A673 (cell line): ENCODE data around the gene EMILIN2. TPM values are rescaled to one million over a fixed set of nuclear protein-coding genes. Genes with fewer than 3 reads are reported as not detected.

Experiments used
- BruUV-seq: library from RNA; stranded (reverse); fragments of 400-500 nt; replicated peaks from 2 replicates; lab custom pipeline; 2021; lab: Mats Ljungman, UMichigan
- CTCF ChIA-PET: fragments of 300-600 bp; sonication (Branson Sonifier 250); formaldehyde crosslinking; loops from one replicate; lab custom pipeline; 2022; ENCODE audit warnings: antibody characterized with exemption; lab: Charles Lee
- POLR2A ChIA-PET: fragments of 300-600 bp; sonication (Branson Sonifier 250); formaldehyde crosslinking; loops from one replicate; lab custom pipeline; 2022; ENCODE audit warnings: antibody characterized with exemption; ENCODE audit not compliant: low non-redundant PET; lab: Charles Lee
- DNase-seq: peaks from one replicate; pipeline ENCODE4 v3.0.0-alpha.2; 2015; ENCODE audit warnings: low spot score
- H3K27ac ChIP-seq: fragments of 200-600 bp; sonication (generic); 2 replicates; pipeline ENCODE4 v1.5.1; 2016; ENCODE audit warnings: mixed run types, low read depth, mild to moderate bottlenecking, mixed read lengths, antibody characterized with exemption, low read length; ENCODE audit not compliant: poor library complexity, severe bottlenecking
- H3K27me3 ChIP-seq: fragments of 200-600 bp; sonication (generic); replicated peaks from 2 replicates; pipeline ENCODE4 v1.6.1; 2017; ENCODE audit warnings: mixed run types, low read depth, mild to moderate bottlenecking, mixed read lengths, antibody characterized with exemption, low read length; ENCODE audit not compliant: insufficient read depth, poor library complexity
- H3K36me3 ChIP-seq: fragments of 200-600 bp; sonication (generic); 2 replicates; pipeline ENCODE4 v1.6.1; 2016; ENCODE audit warnings: mixed run types, mild to moderate bottlenecking, mixed read lengths, antibody characterized with exemption, low read length; ENCODE audit not compliant: insufficient read depth, poor library complexity, severe bottlenecking
- H3K4me1 ChIP-seq: fragments of 200-600 bp; sonication (generic); 2 replicates; pipeline ENCODE4 v1.6.1; 2017; ENCODE audit warnings: mixed run types, mild to moderate bottlenecking, mixed read lengths, antibody characterized with exemption, low read length; ENCODE audit not compliant: insufficient read depth, poor library complexity, severe bottlenecking
- H3K4me3 ChIP-seq: fragments of 200-600 bp; sonication (generic); 2 replicates; pipeline ENCODE4 v1.5.1; 2016; ENCODE audit warnings: low read depth, mixed run types, mild to moderate bottlenecking, mixed read lengths, low read length; ENCODE audit not compliant: poor library complexity, severe bottlenecking
- H3K9me3 ChIP-seq: fragments of 200-600 bp; sonication (generic); 2 replicates; pipeline ENCODE4 v1.6.1; 2016; ENCODE audit warnings: mixed run types, low read depth, mild to moderate bottlenecking, mixed read lengths, antibody characterized with exemption, low read length; ENCODE audit not compliant: poor library complexity, severe bottlenecking
- CTCF ChIP-seq: fragments of 300-800, 200-600 bp; sonication (generic); conservative IDR thresholded peaks from 2 replicates; pipeline ENCODE4 v1.5.1; 2017; ENCODE audit warnings: low read depth, mild to moderate bottlenecking, antibody characterized with exemption, low read length, moderate library complexity, mixed read lengths
- EZH2 ChIP-seq: fragments of 200-600 bp; sonication (generic); IDR thresholded peaks from 2 replicates; pipeline ENCODE4 v1.6.1; 2017; ENCODE audit warnings: borderline replicate concordance, low read depth, mild to moderate bottlenecking, mixed read lengths, antibody characterized with exemption, low read length; ENCODE audit not compliant: poor library complexity, severe bottlenecking
- intact Hi-C: fragments of 100-400 bp; cut with micrococcal nuclease; formaldehyde crosslinking; loops from one replicate; pipeline ENCODE4 v1.10.0; 2022; ENCODE audit not compliant: unreplicated experiment
- total RNA-seq: library from RNA; stranded (reverse); gene quantifications from 2 replicates; pipeline ENCODE4 v1.2.3, GENCODE V29; 2021

The EMILIN2 gene
- total RNA-seq, 1 experiment from 2014 or later: 23.4 TPM

- no peak for TF ChIP-seq CTCF
- no peak for TF ChIP-seq EZH2
- no peaks in the 10 kb centered on the region for H3K4me1 ChIP-seq
- H3K27me3 ChIP-seq: no peaks in the 10 kb centered on the region
- ChIA-PET POLR2A (no interaction called here), CTCF (no interaction called here)
- H3K36me3 ChIP-seq: peaks cover 35% of the 10 kb centered on the region
- no TSS peak for BruUV-seq
- intact Hi-C loops: loop anchor here (10.0 kb wide), 1 partner anchor 255 kb away; the partner anchor contains the start of gene SMCHD1
- no peaks in the 10 kb centered on the region for H3K9me3 ChIP-seq
- H3K27ac ChIP-seq: no peak overlapping the region
- H3K4me3 ChIP-seq: no peak overlapping the region
- DNase-seq: no peak
Measured at GRCh38 chr18:2909431-2910140, 62.8 kb downstream of the EMILIN2 start.

- H3K27ac ChIP-seq: no peak overlapping the region
- POLR2A ChIA-PET: no interaction called here
- no TSS peak for BruUV-seq
- no peak for DNase-seq
- H3K4me3 ChIP-seq: no peak overlapping the region
- TF ChIP-seq CTCF: no peak
- no peak for TF ChIP-seq EZH2
- H3K27me3 ChIP-seq: no peaks in the 10 kb centered on the region
- H3K9me3 ChIP-seq: no peaks in the 10 kb centered on the region
- intact Hi-C loops: no loop called here
- peaks cover 42% of the 10 kb centered on the region for H3K36me3 ChIP-seq
- H3K4me1 ChIP-seq: no peaks in the 10 kb centered on the region
- CTCF ChIA-PET: no interaction called here
Measured at GRCh38 chr18:2910261-2910660, 63.5 kb downstream of the EMILIN2 start.

- peaks cover 45% of the 10 kb centered on the region for H3K36me3 ChIP-seq
- no peaks in the 10 kb centered on the region for H3K9me3 ChIP-seq
- no peak overlapping the region for H3K27ac ChIP-seq
- no peaks in the 10 kb centered on the region for H3K4me1 ChIP-seq
- intact Hi-C loops: no loop called here
- BruUV-seq: no TSS peak
- DNase-seq: no peak
- H3K4me3 ChIP-seq: no peak overlapping the region
- CTCF ChIA-PET: no interaction called here
- POLR2A ChIA-PET: no interaction called here
- H3K27me3 ChIP-seq: no peaks in the 10 kb centered on the region
- TF ChIP-seq CTCF (no peak), EZH2 (no peak)
Measured at GRCh38 chr18:2910751-2911425, 64.1 kb downstream of the EMILIN2 start.
